ENCODE data around the gene PYGM.

PYGM gene

DNA sequence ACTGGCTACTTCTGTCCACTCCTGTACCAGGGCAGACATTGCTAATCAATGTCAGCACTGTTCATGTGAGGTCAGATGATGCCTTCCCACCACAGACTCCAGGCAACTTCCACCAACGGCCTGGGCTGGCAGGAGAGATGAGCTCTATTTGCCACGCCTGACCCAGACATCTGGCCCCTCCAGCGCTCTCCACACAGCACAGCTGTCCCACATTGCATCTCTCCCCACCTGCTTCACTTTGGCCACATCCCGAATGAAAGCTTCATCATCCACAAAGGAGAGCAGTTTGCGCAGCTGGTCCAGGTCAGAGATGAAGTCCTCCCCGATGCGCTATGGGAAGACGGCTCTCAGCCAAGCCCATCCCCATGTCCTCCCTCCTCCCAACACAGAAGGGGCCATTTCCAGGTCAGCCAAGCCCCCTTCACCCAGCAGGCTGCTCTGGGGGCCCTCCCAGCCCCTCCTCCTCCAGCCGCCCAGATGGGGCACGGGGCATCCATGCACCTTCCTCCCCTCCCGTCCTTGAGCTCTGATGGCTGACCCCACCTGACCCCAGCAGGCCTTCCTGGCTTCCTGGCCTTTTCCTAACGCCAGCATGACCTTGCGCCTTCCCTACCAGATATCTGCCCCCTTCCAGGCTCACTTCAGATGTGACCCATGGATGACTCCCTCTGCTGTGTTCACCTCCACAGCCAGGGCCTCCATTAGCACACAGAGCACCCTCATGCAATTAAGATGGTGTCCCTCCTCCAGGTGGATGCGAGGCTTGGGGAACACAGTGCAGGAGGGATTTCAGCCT is 7.4 kb downstream of the PYGM start:
- no peak for DNase-seq

DNA sequence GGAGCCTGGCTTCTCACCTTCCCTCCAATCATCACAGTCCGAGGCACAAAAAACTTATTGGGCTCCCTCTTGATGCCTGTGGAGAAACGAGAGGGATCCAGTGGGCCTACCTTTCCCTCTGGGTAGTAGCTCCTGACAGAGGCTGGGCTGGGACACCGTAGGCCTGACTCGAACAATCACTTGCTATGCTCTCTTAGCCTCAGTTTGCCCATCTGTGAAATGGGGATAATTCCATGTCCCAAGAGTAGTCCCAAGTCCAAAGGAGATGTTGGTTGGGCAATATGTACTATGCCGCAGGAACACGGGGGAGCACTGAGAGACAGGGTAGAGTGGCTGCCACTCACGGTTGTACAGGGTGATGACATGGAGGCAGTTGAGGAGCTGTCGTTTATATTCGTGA is 8.2 kb downstream of the PYGM start:
- no peak for DNase-seq

DNA sequence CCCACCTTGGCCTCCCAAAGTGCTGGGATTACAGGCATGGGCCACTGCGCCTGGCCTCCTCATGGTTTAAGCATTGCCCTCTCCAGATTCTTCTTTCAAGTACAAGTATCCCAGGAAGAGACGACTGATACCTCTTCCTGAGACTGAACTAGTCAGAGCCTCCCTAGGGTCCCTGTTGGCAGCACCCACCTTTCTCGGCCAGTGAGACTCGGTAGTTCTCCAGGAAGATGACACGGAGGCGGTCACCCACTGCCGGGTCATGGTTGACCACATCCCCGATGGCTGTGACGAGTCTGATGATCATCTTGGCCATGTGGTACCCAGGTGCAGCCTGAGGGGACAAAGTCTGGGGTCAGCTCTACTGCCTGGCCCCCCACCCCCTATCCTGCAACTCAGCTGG is 8.6 kb downstream of the PYGM start:
- no peak for DNase-seq

DNA sequence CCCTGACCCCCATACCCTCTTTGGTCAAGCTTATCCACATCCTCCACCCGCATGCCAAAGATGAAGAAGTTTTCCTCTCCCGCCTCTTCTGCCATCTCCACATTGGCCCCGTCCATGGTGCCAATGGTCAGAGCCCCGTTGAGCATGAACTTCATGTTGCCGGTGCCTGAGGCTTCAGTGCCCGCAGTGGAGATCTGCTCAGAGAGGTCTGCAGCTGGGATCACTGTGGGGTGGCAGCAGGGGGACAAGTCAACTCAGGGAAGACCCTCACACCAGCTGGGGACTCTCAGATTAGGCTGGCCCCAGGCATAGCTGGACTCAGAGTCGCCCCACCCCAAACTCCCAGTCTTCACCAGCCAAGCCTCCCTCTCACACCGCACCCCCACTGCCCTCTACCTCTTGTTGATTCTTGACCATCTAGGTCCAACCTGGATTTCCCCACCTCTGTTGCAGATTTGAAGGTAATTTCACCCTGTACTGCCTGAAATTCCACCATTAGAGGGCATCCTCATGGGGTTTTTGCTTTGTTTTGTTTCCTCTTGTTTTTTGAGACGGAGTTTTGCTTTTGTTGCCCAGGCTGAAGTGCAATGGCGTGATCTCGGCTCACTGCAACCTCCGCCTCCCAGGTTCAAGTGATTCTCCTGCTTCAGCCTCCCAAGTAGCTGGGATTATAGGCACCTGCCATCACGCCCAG is 9.3 kb downstream of the PYGM start:
- no peak for DNase-seq

DNA sequence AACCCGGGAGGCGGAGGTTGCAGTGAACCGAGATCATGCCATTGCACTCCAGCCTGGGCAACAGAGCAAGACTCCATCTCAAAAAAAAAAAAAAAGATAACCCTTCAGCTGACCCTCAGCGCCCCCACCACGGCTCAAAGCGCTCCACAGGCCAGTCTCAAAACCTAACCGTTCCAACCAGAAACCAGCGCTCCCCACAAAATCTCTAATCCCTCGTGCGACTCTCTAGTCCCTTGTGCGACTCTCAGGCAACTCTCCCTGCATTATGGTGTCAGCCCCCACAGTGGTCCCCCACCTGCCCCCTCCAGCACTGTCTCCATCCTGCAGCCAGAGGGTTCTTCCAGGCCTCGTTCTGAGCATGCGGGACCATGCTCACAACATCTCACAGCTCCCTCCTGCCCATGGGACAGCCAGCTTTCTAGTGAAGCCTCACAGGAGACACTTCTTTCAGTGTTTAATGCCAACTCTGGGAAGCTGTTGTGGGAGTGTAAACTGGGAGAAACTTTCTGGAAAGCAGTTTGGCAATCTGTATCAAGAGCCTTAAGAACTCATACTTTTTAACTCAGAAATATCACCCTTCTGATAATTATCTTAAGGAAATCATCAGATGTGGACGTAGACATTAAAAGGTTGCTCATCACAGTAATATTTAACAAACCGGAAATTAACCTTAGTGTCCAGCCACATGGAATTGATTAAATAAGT is 11.7 kb downstream of the PYGM start:
- DNase-seq = no peak

DNA sequence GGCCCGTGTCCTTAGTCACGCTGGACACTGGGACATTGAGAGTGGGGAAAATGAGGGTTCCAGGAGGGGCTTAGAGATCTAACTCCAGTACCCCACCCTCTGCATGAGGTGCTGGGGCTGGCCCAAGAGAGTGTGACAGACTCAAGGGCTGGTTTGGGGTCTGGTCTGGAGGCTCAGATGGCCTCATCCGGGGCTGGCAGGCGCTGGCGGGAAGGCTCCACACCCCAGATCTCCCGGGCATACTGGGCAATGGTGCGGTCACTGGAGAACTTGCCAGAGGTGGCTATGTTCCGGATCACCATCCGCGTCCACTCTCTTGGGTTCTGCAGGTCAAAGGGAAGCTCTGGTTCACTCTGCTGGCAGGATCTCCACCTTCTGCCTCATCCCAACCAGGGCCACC is 13.3 kb downstream of the PYGM start:
- no peak for DNase-seq

DNA sequence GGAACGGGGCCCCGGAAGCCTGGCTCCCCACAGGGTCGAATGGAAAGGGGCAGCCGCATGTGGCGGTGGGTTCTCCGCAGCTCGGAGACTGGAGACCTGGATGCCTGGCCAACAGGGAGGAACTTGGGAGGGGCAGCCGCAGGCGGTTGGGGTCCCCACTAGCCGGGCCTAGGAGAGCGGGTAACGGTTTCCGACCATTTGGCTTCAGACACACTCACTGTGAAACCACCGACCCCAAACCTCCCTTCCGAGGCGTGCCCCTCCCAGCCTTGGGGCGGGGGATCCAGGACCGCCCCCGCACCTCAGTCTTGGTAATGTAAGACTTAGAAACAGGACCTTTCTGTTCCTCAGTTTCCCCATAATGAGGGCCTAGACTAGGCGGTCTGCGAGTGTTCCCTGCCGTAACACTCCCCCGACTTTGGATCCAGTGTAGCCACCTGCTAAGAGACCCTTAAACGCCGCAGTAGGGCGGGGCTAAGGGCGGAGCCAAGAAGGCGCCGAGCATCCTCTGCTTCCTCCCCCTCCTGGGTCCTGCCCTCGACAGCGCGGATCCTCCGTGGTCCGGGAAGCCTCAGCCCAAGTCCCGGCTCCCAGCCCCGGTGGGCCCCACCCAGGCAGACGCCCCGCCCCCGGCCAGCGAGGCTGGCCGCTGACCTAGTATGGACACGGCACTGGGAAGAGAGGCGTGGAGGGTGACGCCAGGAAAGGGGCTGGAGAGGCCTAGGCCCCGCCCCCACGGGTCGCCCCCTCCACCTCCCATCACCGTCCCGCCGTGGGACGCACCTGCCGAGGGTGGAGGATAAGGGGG is 14.0 kb downstream of the PYGM start:
- DNase-seq = no peak

DNA sequence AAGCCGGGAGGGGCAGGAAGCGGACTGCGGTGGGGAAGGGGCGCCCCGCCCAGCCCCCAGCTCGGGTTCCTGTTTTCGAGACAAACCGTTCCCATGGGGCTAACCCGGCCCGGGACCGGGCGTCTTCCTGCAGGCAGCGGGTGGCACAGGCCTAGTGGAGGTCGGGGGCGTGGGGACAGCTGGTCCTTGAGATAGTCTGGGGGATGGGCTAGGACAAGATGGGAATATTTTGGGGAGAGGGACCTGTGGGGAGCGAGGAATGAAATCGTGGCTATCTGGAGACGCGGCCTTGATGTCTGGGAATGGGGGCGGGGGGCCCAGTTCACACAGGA is 14.6 kb downstream of the PYGM start:
- DNase-seq = no peak

DNA sequence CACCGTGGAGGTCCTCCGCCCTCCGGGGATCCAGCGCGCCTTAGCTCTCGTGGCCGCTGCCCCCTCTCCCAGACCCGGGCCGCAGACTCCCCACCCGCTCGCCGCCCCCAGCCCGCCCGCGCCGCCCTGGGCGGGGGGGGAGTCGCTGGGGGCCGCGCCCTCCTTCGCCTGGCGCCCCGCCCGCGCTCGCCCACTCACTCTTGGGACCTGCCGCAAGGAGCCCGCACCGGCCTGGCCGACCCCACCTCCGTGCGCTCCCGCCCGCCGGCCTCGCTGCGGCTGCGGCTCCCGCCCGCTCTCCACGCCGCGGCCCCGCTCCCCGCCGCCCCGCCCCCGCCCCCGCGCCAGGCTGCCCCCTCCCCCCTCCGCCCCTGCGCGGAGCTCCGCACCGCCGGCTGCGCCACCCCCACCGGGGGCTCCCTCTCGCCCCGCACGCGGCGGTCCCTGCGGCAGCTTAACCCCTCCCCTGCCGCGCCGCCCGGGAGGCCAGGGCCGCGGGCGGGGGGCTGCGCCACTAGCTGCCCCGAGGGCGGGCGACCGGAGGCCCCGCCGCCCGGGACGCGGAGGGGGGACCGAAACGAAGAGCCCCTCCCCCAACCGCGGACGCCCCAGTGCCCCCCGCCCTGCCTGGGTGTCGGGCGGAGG is 15.1 kb downstream of the PYGM start:
- no peak for DNase-seq

DNA sequence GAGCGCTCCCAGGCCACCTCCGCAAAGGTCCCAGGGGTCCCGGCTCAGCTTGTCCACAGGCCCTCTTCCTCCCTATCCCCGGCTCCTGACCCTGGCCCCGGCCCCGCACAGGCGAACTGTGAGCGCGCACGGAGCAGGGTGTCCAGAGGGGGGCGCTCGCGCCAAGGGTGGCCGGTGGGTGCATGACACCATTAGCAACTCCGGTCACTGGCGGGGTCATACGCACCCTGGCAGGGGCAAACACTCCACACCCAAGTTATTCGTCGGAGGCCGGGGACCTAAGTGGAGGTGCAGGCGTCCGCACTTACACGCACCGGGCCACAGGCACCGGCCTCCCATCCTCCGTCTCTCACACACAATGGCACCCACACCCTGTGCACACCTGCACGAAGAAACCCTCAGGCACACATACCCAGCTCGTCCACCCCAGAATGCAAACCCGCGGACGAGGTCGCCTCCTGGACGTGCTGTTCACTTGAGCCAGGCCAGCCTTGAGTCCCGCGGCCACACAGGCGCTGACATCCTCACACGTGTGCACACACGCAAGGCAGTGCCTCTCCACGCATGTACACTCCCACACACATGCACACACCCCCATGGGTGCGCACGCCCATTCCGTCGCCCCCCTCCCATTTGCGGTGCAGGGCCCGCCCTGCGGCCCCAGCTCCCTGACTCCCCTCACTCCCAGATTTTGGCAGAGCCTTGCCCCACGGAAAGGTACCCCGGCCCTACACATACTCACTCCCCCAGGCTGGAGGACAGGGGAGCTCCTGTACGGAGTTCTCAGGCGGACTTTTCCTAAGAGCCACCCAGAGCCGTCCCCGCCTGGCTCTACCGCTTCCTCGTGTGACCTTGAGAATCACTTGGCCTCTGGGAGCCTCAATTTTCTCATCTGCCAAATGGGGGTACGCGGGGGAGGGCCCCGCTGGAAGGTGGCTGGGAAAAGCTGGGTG is 15.9 kb downstream of the PYGM start, which contains the start of gene RASGRP2:
Gene RASGRP2 (minus strand): TSS at position 552 of the 953 bp plus-strand sequence. CDS start 1,276 bp downstream, outside the sequence.
- DNase-seq = peak; percentile 12

DNA sequence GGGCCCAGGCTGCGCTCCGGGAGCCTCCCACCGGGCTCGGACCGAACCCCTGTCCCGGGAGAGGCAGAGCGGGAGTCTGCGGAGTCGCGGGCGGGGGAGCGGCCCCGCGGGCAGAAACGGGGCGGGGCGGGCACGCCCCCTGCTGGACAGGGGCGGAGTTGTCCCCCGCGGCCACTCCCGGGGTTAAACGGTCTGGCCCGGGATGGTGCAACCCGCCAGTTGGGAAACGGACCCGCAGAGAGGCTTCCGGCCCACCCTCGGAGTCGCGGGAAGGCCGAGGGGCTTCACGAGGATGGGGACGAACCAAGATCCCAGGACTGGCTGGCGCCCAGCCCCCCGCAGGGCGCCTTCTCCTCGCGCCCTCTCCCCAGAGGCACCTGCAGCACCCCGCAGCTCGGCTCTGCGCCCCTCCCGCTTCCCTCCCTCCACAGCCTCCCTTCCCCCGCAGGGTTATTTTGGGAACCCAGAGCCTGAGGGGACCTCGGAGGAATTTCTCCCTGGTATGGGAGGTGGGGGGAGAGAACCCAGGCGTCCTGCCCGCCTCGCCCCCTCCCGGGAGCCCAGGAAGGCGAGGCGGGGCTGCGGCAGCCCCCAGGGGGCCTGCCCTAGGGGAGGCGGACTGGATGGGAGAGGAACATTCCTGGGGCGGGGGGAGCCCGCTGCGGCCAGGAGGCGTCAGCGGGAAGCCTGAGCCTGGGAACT is 16.7 kb downstream of the PYGM start:
- no peak for DNase-seq

DNA sequence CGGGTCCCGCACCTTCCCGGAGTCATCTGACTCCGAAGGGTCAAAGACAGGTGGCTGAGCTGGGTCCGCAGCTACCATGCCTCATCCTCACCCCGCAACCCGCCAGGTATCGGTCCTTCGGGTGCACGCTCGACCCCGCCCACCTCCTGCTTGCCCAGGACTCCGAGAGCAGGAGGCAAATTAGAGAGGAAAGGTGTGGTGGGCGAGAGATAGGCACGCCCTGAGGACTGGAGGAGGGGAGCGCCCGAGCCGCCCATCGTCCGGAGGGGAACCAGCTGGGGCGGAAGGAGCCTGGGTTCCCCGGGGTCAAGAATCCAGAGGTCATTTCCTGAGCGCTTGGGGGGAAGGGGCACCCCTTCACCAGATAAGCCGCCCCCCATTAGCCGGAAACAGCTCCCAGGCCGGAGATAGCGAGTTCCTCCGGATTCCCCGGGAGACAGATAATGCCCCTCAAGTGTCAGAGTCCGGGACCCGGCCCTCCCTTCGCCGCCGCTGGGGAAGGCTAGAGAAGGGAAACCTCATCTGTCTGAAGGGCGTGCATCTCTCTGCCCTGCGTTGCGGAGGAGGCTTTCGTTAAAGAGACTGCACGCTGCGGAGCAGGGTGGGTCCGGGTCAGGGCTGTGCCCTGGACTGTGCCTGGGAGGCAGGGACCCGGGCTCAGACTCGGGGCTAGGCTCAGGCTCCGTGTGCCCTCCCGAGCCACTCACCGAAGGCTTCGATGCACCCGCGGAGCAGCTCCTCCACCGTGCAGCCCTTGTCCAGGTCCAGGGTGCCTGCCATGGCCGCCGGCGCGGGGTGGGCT is 17.5 kb downstream of the PYGM start:
- DNase-seq = no peak

DNA sequence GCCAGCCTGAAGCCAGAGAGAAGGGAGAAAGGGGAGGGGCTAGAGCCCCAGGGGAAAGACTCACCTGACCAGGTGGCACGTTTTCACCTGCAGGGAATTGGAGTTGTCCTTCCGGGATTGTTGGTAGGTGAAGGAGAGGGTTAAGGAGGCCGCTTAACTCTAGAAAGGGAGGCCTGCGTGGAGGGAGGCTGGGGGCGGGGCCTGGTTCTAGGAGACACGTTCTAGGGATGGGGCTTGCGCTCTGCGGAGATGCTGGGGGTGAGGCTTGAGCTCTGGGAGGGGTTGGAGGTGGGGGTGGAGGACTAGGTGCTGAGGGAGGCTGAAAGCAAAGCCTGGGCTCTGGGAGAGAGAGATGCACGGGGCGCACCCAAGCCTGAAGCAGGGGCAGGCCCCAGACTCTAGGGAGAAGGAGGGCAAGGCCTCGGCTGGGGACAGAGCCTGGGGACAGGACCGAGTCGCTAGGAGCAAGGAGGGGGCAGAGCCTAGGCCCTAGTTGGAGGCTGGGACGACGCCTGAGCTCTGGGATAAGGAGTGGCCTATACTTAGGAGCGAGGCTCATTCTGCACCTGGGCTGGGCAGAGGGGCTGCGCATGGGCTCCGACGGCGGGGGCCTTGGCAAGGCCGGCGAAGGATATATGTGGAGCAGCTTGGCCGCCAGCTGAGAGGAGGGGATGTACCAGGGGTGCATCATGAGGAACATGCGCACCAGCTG is 18.2 kb downstream of the PYGM start:
- DNase-seq = no peak

DNA sequence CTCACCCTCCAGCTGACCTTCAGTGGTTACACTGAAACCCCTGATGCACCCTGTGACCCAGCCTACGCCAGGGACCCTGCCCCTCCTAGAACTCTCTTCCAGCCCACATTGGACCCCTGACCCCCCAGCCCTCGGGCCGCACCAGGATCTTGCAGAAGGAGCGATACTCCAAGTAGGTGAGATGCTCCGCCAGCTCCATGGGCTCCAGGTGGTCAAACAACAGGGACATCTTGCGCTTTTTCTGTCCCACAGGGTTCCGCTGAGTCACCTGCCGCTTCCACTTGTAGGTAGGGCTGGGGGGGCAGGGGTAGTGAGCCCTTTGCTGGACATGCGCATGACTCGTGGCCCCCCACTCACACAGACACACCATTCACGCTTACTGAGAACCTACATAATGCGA is 19.9 kb downstream of the PYGM start:
- DNase-seq = no peak

DNA sequence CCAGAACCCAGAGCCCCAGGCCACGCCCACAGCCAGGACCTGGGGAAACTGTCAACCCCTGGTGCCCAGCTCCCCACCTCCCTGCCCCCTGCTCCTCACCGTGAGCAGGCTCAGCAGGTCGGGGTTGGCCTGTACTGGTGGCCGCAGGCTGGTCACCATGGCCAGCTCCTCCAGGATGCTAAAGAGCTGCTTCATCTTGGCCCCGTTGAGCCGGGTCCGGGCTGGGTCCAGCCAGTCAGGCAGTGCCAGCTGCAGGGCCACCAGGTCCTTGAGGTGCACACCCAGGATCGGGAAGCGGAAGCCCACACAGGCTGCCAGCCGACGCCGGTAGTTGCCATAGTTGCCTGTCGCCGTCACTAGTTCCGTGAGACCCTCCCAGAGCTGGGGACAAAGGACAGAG is 23.1 kb downstream of the PYGM start:
- no peak for DNase-seq

DNA sequence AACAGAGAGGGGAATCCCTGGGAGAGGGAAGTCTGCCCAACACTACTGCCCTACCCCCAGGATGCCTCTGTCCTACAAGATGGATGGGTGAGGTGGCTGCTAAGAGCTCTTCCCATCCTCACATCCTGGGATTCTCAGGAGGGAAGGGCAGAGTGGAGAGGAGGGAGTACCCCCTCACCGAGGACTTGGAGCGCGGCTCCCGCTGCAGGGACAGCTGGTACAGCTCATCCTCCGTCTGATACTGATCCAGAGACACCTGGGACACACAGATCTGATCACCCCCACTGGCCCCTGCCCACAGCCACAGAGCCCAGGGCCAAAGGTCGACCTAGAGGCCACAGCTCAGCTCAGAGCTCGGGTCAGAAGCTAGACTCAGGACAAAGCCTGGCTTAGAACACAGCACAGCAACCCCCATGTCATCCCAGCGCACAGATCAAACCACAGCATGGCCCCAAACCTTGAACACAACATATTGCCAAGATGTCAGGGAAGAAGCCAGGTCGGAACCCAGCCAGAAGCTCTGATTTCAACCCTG is 24.0 kb downstream of the PYGM start:
- no peak for DNase-seq

DNA sequence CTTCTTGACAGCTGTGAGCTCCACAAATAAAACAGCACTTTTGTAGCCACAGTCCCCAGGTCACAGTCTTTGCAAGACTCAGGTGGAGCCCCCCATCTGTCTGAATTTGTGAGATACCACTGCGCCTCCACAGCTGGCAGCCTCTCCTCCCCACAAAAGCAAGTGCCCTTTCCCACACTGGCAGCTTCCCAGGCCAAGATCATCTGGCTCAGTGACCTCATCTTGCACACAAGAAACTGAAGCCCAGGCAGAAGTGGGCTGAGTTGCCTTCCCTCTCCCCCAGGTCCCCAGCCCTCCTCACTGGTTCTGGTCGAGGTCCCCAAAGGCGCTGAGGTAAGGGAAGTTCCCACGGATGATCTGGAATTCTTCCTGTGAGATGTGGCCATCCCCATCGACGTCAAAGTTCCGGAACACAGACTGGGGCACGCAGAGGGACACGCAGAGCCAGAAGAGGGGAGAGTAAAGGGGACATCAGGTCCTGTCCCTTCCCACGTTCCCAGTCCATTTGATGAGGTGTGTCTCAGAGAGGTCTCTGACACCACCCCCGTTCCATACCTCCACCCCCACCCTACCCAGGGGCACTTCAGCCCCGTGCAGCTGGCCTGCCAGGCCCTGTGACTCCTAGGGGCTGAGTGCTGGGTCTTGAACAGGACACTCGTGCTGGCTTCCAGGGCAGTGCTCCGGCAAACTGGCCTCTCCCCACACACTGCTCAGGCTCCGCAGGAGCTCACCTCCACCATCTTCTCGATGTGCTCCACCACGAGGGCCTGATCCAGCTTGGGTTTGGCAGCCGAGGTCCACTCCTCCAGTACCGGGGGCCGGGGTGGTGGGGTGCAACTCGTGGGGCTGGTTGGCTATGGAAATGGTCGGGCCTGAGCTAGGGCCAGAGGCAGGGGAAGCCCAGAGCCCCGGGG is 24.7 kb downstream of the PYGM start:
- DNase-seq = no peak

DNA sequence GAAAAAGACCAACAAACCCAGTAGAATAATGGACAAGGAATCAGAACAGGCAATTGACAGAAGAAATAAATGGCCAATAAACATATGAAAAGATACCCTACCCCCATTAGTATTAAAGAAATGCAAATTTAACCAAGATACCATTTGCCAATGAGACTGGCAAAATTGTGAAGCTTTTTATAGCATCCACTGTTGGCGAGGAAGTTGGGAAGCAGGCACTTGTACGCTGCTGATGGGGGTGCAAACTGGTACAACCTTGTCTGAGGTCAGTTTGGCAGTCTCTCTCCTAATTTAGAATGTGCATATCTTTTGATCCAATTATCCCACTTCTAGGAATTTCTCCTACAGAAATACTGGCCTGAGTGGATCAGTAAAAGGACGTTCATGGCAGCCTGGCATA is 28.2 kb downstream of the PYGM start:
- DNase-seq = no peak
